ENCODE data around the gene MAP4K2.
"Not testable (repeated sequence)": the region's sequence is repeated elsewhere in the genome, so short reads cannot be mapped to it uniquely, and the experiment has no call there.

MAP4K2 gene

DNA sequence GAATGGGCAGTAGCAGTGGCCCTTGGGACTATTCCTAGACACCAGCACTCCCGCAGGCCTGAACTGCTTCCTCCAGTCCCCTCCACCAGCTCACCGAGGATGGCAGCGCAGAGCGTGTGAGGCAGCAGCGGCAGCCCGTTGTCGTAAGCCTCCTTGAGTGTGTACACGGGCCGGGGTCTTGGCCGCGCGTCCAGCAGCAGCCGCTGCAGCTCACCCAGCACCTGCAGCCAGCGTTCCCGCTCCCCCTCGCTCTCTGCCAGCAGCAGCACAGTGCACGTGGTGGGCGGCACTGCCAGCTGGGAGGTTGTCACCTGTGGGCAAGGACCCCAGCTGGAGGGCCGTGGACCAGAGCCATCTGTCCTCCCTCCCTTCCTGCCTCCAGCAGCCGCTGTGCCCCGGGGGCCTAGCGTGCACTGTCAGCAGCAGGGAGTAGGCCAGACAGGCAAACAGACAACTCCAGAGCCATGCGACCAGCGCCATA lies 28.4 kb upstream of the MAP4K2 start:
- no peak overlapping the region for H3K27ac ChIP-seq

DNA sequence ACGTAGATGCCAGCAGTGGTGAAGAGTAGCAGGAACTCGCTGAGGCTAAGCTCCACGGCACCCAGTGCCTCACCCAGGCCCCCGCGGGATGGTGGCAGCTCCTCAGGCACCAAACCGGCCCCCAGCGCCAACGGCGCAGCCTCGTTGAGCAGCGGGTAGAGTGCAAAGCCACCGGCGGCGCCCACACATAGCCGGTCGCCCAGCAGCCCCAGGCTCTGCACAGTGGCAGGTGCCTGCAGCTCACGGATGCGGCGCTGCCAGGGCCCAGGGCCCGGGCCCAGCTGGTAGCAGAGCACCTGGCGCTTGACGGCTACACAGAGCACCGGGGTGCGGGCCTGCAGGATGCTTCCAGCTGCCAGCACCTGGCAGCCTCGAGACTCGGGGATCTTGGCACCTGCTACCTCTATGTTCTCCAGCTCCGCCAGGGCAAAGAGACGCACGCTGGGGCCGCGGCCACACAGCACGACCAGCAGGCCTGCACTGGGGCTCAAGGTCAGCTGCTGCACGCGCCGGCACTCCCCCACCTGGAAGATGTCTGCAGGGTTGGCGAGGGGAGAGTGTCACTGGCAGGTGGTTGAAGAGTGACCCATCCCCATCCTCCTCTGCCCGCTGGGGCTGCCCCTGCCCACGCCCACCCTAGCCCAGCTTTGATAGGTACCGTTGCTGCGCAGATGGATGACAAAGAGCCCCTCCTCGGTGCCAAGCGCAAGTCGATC lies 26.7 kb upstream of the MAP4K2 start:
- H3K27ac ChIP-seq: no peak overlapping the region
- TF ChIP-seq, protein P1, sequence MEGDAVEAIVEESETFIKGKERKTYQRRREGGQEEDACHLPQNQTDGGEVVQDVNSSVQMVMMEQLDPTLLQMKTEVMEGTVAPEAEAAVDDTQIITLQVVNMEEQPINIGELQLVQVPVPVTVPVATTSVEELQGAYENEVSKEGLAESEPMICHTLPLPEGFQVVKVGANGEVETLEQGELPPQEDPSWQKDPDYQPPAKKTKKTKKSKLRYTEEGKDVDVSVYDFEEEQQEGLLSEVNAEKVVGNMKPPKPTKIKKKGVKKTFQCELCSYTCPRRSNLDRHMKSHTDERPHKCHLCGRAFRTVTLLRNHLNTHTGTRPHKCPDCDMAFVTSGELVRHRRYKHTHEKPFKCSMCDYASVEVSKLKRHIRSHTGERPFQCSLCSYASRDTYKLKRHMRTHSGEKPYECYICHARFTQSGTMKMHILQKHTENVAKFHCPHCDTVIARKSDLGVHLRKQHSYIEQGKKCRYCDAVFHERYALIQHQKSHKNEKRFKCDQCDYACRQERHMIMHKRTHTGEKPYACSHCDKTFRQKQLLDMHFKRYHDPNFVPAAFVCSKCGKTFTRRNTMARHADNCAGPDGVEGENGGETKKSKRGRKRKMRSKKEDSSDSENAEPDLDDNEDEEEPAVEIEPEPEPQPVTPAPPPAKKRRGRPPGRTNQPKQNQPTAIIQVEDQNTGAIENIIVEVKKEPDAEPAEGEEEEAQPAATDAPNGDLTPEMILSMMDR (conservative IDR thresholded peaks at IDR 0.05): no peak

More for the DNA sequence above, 28.4 kb upstream of the MAP4K2 start:
- TF ChIP-seq, protein P1 (conservative IDR thresholded peaks at IDR 0.05): no peak

DNA sequence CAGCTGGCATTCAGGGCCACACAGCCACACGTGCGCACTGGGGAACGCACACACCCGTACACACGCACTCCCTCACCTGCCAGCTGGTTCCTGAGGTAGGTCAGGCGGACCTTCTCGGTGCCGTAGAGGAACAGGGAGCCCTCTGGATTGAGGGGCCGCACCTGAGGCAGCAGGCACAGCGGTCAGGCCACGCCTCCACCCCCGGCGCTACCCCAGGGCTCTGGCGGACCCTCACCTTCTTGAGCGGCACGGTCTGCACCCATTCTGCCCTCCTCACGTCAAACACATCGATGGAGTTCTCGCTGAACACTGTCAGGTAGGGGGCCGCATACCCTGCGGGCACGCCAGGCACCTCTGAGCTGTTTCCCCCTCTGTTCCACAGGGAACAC lies 24.4 kb upstream of the MAP4K2 start:
- TF ChIP-seq, protein P1 (conservative IDR thresholded peaks at IDR 0.05): no peak

DNA sequence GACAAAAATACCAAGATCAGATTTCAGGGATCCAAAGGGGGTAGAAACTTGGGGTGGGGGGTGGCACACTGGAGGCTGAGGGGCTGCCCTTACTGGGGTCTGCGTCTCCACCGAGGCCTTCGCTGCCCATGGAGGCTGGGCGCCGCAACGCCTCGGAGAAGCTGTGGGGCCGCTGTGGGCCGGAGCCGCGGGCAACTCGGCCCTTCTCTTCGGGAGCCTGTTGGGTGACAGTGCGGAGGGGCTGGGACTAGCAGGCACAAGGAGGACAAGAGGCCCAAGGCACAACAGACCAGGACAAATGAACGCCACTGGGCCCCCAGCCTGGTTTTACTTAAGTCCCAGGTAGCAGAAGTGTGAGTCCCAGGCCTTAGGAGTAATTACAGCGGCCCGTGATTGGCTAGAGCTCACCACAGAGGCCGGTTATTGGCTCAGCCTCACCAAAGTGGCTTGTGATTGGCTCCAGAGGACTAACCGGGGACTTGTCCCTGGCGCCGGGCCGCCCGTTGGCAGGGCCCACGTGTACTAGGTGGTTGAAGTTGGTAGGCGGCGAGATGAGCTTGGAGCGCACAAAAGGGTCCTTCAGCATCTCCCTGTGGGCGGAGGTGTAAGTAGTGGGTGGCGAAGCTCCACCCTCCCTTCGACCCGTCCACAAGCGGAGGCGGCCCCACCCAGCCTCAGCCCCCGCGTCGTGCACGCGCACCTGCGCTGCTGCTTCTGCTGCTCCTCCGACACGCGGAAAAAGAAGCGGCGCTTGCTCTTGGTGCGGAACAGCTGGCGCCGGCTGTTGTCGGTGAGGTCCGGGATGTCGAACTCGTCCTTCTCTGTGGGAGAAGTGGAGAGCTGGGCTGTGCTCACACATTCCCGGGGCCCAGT lies 23.8 kb upstream of the MAP4K2 start:
- TF ChIP-seq, protein P1 (conservative IDR thresholded peaks at IDR 0.05): no peak

More for the DNA sequence above, 24.4 kb upstream of the MAP4K2 start:
- H3K27ac ChIP-seq: no peak overlapping the region

DNA sequence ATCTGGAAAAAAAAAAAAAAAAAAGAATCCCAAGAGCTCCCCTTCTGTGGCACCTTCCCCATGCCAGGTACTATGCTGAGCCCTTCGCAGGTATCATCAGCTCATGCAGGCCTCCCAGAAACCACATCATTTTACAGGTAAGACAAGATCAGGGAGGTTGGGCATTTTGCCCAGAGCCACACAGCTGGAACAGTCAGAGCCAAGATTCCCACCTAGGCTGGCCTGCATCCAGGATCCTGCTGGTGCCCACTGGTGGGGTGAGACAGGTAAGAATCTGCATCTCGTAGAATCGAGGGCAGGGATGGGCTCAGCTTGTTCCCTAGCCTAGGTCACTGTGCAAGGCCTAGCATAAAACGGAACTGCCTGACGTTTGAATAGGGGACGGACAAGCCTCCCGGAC lies 23.0 kb upstream of the MAP4K2 start:
- TF ChIP-seq, protein P1 (conservative IDR thresholded peaks at IDR 0.05): 0 out of 2 replicates have a peak, but pooled peaks have one; percentile 7
- H3K27ac ChIP-seq: peak overlapping the region; percentile 32

More for the DNA sequence above, 23.8 kb upstream of the MAP4K2 start:
- H3K27ac ChIP-seq: peak overlapping the region; percentile 32

DNA sequence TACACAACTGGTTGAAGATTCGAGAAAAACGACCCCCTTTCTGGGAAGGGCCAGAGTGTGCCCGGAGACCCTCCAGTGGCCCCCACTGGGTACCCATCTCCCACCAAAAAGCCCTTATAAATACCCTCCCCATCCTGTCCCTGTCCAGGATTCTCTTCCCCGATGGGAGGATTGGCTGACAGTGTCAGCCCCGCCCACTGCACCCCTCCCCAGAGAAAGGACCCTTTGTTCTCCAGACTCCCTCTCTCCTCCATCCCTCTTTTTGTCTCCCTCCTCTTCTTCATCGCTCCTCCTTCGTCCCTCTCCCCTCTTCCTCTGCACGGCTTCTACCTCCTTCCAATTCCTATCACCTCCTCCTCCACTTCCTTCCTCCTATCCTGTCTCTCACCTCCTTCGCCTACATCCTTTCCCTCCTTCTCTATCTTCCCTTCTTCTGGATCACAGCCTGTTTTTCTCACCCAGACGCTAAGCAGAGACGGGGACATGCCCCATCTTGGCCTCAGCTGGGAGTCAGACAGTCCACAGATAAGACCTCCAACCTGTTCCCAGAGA lies 20.6 kb upstream of the MAP4K2 start:
- TF ChIP-seq, protein P1 (conservative IDR thresholded peaks at IDR 0.05): no peak
- H3K27ac ChIP-seq: no peak overlapping the region

DNA sequence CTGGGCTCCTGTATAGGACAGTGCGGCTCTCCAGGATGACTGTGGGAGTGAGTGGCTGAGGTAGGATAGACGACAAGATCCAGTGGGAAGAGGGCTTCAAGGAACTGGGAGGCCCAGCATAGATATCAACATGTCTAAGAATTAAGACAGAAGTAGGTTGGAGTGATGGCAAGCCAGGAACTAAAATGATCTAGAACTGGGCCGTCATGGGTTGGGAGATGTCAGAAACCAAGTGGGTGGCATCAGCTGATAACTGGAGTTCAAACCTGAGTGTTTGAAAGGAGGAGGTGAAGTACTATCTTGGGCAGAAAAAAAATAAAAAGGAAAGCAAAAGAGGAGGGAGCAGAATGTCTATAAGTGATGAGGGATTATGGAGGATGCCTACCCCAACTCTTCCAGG lies 14.5 kb upstream of the MAP4K2 start:
- no peak overlapping the region for H3K27ac ChIP-seq
- TF ChIP-seq, protein P1 (conservative IDR thresholded peaks at IDR 0.05): no peak

DNA sequence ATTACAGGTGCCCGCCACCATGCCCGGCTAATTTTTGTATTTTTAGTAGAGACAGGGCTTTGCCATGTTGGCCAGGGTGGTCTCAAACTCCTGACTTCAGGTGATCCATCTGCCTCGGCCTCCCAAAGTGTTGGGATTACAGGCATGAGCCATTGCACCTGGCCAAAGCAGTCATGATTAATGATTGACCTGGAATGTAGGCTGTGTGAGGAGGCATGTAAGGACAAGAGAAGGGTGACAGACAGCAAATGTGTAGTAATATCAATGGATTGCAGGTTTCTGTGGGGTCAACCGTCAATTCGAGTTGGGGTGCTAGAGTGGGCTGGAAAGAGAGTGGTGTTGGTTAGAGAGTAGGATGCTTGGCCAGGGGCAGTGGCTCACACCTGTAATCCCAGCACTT lies 12.4 kb upstream of the MAP4K2 start:
- H3K27ac ChIP-seq: not testable (repeated sequence)
